K562 (cell line): ENCODE data around the gene TAS2R43. TPM values are rescaled to one million over a fixed set of nuclear protein-coding genes. Genes with fewer than 3 reads are reported as not detected.
"Not testable (repeated sequence)": the region's sequence is repeated elsewhere in the genome, so short reads cannot be mapped to it uniquely, and the experiment has no call there.

Experiments
- ATAC-seq: fragments of 200-7000 bp; cut with Tn5 transposase; 3 replicates; pipeline ENCODE4 v1.9.1; 2020; ENCODE audit warnings: moderate library complexity
- BruUV-seq: library from RNA; stranded (reverse); fragments of 400-500 nt; replicated peaks from 2 replicates; lab custom pipeline; 2021; lab: Mats Ljungman, UMichigan
- CTCF ChIA-PET: fragments of 300-600 bp; formaldehyde crosslinking; extraction: SDS; loops from one replicate; lab custom pipeline; 2021; ENCODE audit warnings: low intra/inter-chr PET ratio; lab: Yijun Ruan, JAX
- POLR2A ChIA-PET: fragments of 300-600, 350-650 bp; sonication (Branson Sonifier 250); formaldehyde crosslinking; extraction: SDS; loops from one replicate; lab custom pipeline; 2021; ENCODE audit warnings: antibody characterized with exemption, inconsistent platforms; lab: Yijun Ruan, JAX
- DNase-seq, 4 experiments: peaks; one replicate each; pipeline versions ENCODE4 v3.0.0 to v3.0.0-alpha.2; 2011 to 2018; ENCODE audit warnings: low spot score in 3 of 4, mixed read lengths in 3 of 4; ENCODE audit errors: extremely low read depth in 1 of 4
- FAIRE-seq: peaks from 2 replicates; lab custom pipeline; 2011; peaks lifted over from hg19 to GRCh38; lab: Jason Lieb, UNC
- H2AFZ ChIP-seq: 2 replicates; pipeline ENCODE4 v1.6.0; 2011; ENCODE audit warnings: low read depth, low read length, control low read depth, inconsistent platforms
- H3K27ac ChIP-seq: fragments of 200-600 bp; 3 replicates; pipeline ENCODE4 v1.8.0; 2011; ENCODE audit warnings: low read depth, mild to moderate bottlenecking, control low read depth, inconsistent platforms, low read length, moderate library complexity, mixed read lengths; ENCODE audit errors: extremely low read depth
- H3K27me3 ChIP-seq, 2 experiments: fragments of 300-600 bp in 1 of 2; 2 replicates in 1 of 2; 3 replicates in 1 of 2; pipeline versions ENCODE4 v1.6.0 to v1.8.0; 2011; ENCODE audit warnings: inconsistent platforms in 2 of 2, low read length in 2 of 2, mild to moderate bottlenecking in 1 of 2, mixed read lengths in 1 of 2, moderate library complexity in 1 of 2; ENCODE audit not compliant: control insufficient read depth in 2 of 2, insufficient read depth in 2 of 2
- H3K36me3 ChIP-seq: fragments of 300-600 bp; 3 replicates; pipeline ENCODE4 v1.8.0; 2011; ENCODE audit warnings: mild to moderate bottlenecking, low read length, inconsistent platforms; ENCODE audit not compliant: control insufficient read depth, insufficient read depth
- H3K4me1 ChIP-seq, 2 experiments: fragments of 200-600 bp in 1 of 2; replicated peaks in 1 of 2; 2 replicates in 1 of 2; 3 replicates in 1 of 2; pipeline versions ENCODE4 v1.5.1 to v1.8.0; 2011; ENCODE audit warnings: inconsistent platforms in 2 of 2, low read length in 2 of 2, mild to moderate bottlenecking in 1 of 2, mixed read lengths in 1 of 2, moderate library complexity in 1 of 2; ENCODE audit not compliant: control insufficient read depth in 2 of 2, insufficient read depth in 2 of 2
- H3K4me2 ChIP-seq: 2 replicates; pipeline ENCODE4 v1.6.1; 2011; ENCODE audit warnings: low read length, control low read depth, inconsistent platforms, mixed read lengths; ENCODE audit not compliant: insufficient read depth
- H3K4me3 ChIP-seq: fragments of 200-600 bp; sonication (generic), shearing (Covaris generic); 2 replicates; pipeline ENCODE4 v1.5.1; 2016; ENCODE audit warnings: control low read depth, inconsistent platforms
- H3K79me2 ChIP-seq: fragments of 200-600 bp; 3 replicates; pipeline ENCODE4 v1.8.0; 2011; ENCODE audit warnings: low read length, inconsistent platforms; ENCODE audit not compliant: control insufficient read depth, insufficient read depth
- H3K9ac ChIP-seq, 2 experiments: 2 replicates each; pipeline versions ENCODE4 v1.6.0 to v1.6.1; 2011; ENCODE audit warnings: low read depth in 2 of 2, low read length in 2 of 2, control low read depth in 1 of 2, inconsistent platforms in 1 of 2, mild to moderate bottlenecking in 1 of 2, mixed read lengths in 1 of 2; ENCODE audit not compliant: insufficient read depth in 1 of 2
- H3K9me1 ChIP-seq: one replicate; pipeline ENCODE4 v1.6.0; 2011; ENCODE audit warnings: inconsistent platforms, mild to moderate bottlenecking, low read length, moderate library complexity; ENCODE audit not compliant: control insufficient read depth, insufficient read depth
- H3K9me3 ChIP-seq: replicated peaks from 2 replicates; pipeline ENCODE4 v1.5.1; 2011; ENCODE audit warnings: low read depth, low read length, inconsistent platforms; ENCODE audit not compliant: control insufficient read depth, insufficient read depth
- H4K20me1 ChIP-seq: replicated peaks from 2 replicates; pipeline ENCODE4 v1.6.1; 2011; ENCODE audit warnings: low read length, inconsistent platforms, mixed read lengths; ENCODE audit not compliant: control insufficient read depth, insufficient read depth
- RBM25 ChIP-seq: fragments of 200-400 bp; formaldehyde crosslinking; IDR thresholded peaks from 2 replicates; pipeline ENCODE4 v1.6.1; 2018; ENCODE audit warnings: low read length, low read depth, moderate library complexity; ENCODE audit not compliant: severe bottlenecking
- TEAD4 ChIP-seq, 2 experiments: sonication (generic) in 1 of 2; formaldehyde crosslinking in 1 of 2; IDR thresholded peaks; 2 replicates each; pipeline versions ENCODE4 v1.6.1 to v1.8.0; 2012 to 2022; ENCODE audit warnings: borderline replicate concordance in 1 of 2, inconsistent platforms in 1 of 2, low read length in 1 of 2, mild to moderate bottlenecking in 1 of 2, missing genetic modification reagents in 1 of 2
- ZNF146 ChIP-seq: IDR thresholded peaks from one replicate; pipeline ENCODE4 v1.6.1; 2018; ENCODE audit warnings: missing compliant biosample characterization; ENCODE audit not compliant: unreplicated experiment
- WGBS: fragments of 100-300 bp; shearing (Covaris generic); methylation state at CpG from one replicate; pipeline ENCODE4 v1.1.6; 2016; ENCODE audit warnings: low coverage, mixed read lengths; ENCODE audit not compliant: insufficient coverage; ENCODE audit errors: missing lambda C conversion rate; 5-methylcytosine and 5-hydroxymethylcytosine counted together
- in situ Hi-C: fragments of 300-500 bp; cut with MboI; formaldehyde crosslinking; loops from 4 replicates; pipeline ENCODE4 v1.15.0; 2018; ENCODE audit warnings: inconsistent platforms, mixed read lengths
- intact Hi-C: fragments of 100-400 bp; cut with micrococcal nuclease; formaldehyde crosslinking; loops from 2 replicates; pipeline ENCODE4 v1.14.2; 2022
- polyA plus RNA-seq, 8 experiments: library from polyadenylated mRNA; depleted of rRNA in 4 of 8; stranded (reverse) in 5 of 8; unstranded in 3 of 8; fragments of >200 nt; fragmentation: Nextera tagmentation in 2 of 8; fragmentation: Illumina TruSeq in 1 of 8; extraction: Ambion mirVana in 2 of 8; extraction: Trizol in 1 of 8; gene quantifications; 2 replicates each; pipeline versions ENCODE4 v1.2.1 to v1.2.3, GENCODE V29; 2011 to 2014; ENCODE audit warnings: inconsistent platforms in 1 of 8, missing spikeins in 1 of 8
- total RNA-seq, 7 experiments: library from RNA; depleted of rRNA in 6 of 7; stranded (reverse); fragments of >200 nt in 6 of 7; fragmentation: Illumina TruSeq in 2 of 7; extraction: Trizol in 2 of 7; gene quantifications; 2 replicates each; pipeline versions ENCODE4 v1.2.1 to v1.2.3, GENCODE V29; 2011 to 2021; ENCODE audit warnings: low replicate concordance in 1 of 7

The TAS2R43 gene
- total and polyA plus RNA-seq, 9 of the 15 experiments (the other 6 are each of a cell fraction or from before 2014, with no cell fraction given) = not detected

DNA sequence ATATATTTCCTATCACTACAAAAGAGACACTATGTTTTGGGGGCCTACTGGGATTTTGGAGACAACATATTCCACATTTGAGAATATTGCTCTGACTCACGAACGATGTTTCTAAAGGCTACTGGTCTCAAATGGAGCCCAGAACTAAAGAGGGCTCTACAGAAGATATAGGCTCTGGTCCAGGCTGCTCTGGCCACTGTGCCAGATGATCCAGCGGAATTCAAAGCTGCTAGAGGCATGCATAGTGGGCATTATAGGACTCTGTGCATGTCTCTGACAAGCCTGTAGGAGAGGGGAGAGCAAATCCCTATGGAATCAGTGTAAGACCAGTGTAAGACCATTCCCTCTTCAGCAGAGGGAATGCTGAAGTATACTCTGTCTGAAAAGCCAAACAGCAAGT is 38.3 kb upstream of the TAS2R43 start (continued):
- TF ChIP-seq TEAD4 (IDR thresholded peaks at IDR 0.05; ENCODE audit: low read length) (no peak), TEAD4 (CRISPR knock-in tag; IDR thresholded peaks at IDR 0.05; ENCODE audit: borderline replicate concordance) (no peak)

DNA sequence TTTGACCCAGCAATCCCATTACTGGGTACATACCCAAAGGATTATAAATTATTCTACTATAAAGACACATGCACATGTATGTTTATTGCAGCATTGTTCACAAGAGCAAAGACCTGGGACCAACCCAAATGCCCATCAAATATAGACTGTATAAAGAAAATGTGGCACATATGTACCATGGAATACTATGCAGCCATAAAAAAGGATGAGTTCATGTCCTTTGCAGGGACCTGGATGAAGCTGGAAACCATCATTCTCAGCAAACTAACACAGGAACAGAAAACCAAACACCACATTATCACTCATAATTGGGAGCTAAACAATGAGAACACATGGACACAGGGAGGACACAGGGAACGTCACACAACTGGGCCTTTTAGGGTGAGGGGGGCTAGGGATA is 22.0 kb upstream of the TAS2R43 start:
- in situ Hi-C loops, H3K27me3 ChIP-seq, H3K27ac ChIP-seq, FAIRE-seq, H3K4me1 ChIP-seq, ATAC-seq, H2AFZ ChIP-seq, H3K4me3 ChIP-seq, DNase-seq, H4K20me1 ChIP-seq, H3K36me3 ChIP-seq, intact Hi-C loops, POLR2A ChIA-PET, CTCF ChIA-PET, H3K9me3 ChIP-seq, H3K4me2 ChIP-seq, BruUV-seq, H3K9ac ChIP-seq, H3K9me1 ChIP-seq: not testable (repeated sequence)
- TF ChIP-seq RBM25 (peak; percentile 5), ZNF146 (CRISPR knock-in tag) (peak; percentile 69)
- peaks cover 72% of the 10 kb centered on the region for H3K79me2 ChIP-seq
- WGBS = 100% methylated on average over 1 of the region's 1 CpG

DNA sequence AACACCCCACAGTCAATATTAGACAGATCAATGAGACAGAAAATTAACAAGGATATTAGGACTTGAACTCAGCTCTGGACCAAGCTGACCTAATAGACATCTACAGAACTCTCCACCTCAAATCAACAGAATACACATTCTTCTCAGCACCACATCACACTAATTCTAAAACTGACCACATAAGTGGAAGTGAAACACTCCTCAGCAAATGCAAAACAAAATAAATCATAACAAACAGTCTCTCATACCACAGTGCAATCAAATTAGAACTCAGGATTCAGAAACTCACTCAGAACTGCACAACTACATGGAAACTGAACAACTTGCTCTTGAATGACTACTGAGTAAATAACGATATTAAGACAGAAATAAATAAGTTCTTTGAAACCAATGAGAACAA is 19.1 kb upstream of the TAS2R43 start:
- FAIRE-seq, H3K9me1 ChIP-seq, H3K27me3 ChIP-seq, ATAC-seq, POLR2A ChIA-PET, H3K4me2 ChIP-seq, H3K27ac ChIP-seq, CTCF ChIA-PET, H2AFZ ChIP-seq, H4K20me1 ChIP-seq, H3K36me3 ChIP-seq, in situ Hi-C loops, DNase-seq, BruUV-seq, intact Hi-C loops, H3K9me3 ChIP-seq, H3K9ac ChIP-seq, H3K4me1 ChIP-seq, H3K4me3 ChIP-seq: not testable (repeated sequence)
- 100% methylated on average over 1 of the region's 1 CpG for WGBS
- H3K79me2 ChIP-seq = peaks cover 70% of the 10 kb centered on the region
